Ishikawa (cell line): ENCODE results near the gene PTPRN2.

Source experiments
- CEBPB ChIP-seq: IDR thresholded peaks from 2 replicates; pipeline ENCODE4 v1.6.1; 2012
- CREB1 ChIP-seq: IDR thresholded peaks from 2 replicates; pipeline ENCODE4 v1.6.1; 2012; ENCODE audit warnings: low read depth
- EGR1 ChIP-seq: IDR thresholded peaks from 2 replicates; pipeline ENCODE4 v1.6.1; 2012
- EP300 ChIP-seq: IDR thresholded peaks from 2 replicates; pipeline ENCODE4 v1.6.1; 2012; ENCODE audit warnings: borderline replicate concordance
- FOXM1 ChIP-seq: IDR thresholded peaks from 2 replicates; pipeline ENCODE4 v1.6.1; 2012; ENCODE audit warnings: low read depth, borderline replicate concordance
- NFIC ChIP-seq: IDR thresholded peaks from 2 replicates; pipeline ENCODE4 v1.6.1; 2012
- RAD21 ChIP-seq: IDR thresholded peaks from 2 replicates; pipeline ENCODE4 v1.6.1; 2012; ENCODE audit warnings: low read depth
- TAF1 ChIP-seq: IDR thresholded peaks from 2 replicates; pipeline ENCODE4 v1.6.1; 2012; ENCODE audit warnings: low read depth, mild to moderate bottlenecking
- TCF12 ChIP-seq: IDR thresholded peaks from 2 replicates; pipeline ENCODE4 v1.6.1; 2012; ENCODE audit warnings: low read depth
- TEAD4 ChIP-seq: IDR thresholded peaks from 2 replicates; pipeline ENCODE4 v1.6.1; 2012
- YY1 ChIP-seq: IDR thresholded peaks from 2 replicates; pipeline ENCODE4 v1.6.1; 2012; ENCODE audit warnings: low read depth
- TF ChIP-seq, protein P1 (sequence below): IDR thresholded peaks from 2 replicates; pipeline ENCODE4 v1.6.1; 2012; ENCODE audit warnings: low read depth, mild to moderate bottlenecking
- TF ChIP-seq, protein P2 (sequence below): IDR thresholded peaks from 2 replicates; pipeline ENCODE4 v1.6.1; 2012

DNA sequence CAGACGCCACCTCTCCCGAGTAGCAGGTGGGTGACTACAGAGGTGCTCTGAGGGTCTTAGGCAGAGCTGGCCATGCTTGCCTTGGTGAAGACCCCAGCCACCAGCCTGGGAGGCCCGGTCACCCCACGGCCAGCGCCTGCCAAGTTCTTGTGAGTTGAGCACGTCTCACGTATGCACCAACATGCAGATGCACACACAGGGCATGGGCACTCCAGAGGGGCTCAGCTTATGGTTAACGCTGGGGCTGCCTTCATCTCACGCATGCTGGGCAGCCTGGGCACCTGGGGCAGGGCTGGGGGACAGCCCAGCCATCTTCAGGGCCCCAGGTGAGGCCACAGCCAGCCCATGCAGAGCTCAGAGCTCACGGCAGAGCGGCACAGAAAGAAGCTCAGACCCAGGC lies 41.0 kb downstream of the PTPRN2 start:
- TF ChIP-seq, protein P1, sequence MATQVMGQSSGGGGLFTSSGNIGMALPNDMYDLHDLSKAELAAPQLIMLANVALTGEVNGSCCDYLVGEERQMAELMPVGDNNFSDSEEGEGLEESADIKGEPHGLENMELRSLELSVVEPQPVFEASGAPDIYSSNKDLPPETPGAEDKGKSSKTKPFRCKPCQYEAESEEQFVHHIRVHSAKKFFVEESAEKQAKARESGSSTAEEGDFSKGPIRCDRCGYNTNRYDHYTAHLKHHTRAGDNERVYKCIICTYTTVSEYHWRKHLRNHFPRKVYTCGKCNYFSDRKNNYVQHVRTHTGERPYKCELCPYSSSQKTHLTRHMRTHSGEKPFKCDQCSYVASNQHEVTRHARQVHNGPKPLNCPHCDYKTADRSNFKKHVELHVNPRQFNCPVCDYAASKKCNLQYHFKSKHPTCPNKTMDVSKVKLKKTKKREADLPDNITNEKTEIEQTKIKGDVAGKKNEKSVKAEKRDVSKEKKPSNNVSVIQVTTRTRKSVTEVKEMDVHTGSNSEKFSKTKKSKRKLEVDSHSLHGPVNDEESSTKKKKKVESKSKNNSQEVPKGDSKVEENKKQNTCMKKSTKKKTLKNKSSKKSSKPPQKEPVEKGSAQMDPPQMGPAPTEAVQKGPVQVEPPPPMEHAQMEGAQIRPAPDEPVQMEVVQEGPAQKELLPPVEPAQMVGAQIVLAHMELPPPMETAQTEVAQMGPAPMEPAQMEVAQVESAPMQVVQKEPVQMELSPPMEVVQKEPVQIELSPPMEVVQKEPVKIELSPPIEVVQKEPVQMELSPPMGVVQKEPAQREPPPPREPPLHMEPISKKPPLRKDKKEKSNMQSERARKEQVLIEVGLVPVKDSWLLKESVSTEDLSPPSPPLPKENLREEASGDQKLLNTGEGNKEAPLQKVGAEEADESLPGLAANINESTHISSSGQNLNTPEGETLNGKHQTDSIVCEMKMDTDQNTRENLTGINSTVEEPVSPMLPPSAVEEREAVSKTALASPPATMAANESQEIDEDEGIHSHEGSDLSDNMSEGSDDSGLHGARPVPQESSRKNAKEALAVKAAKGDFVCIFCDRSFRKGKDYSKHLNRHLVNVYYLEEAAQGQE: no peak
- TF ChIP-seq RAD21 (no peak), CEBPB (no peak), NFIC (no peak), CREB1 (no peak), TCF12 (no peak), TAF1 (no peak), YY1 (no peak), EP300 (no peak), TEAD4 (no peak), FOXM1 (no peak), EGR1 (no peak)
- TF ChIP-seq, protein P2, sequence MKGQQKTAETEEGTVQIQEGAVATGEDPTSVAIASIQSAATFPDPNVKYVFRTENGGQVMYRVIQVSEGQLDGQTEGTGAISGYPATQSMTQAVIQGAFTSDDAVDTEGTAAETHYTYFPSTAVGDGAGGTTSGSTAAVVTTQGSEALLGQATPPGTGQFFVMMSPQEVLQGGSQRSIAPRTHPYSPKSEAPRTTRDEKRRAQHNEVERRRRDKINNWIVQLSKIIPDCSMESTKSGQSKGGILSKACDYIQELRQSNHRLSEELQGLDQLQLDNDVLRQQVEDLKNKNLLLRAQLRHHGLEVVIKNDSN: no peak
